Epithelial cell of prostate (primary cell): ENCODE data around the gene CLIC3.
A peak's percentile ranks its signal among the peaks of the same experiment; 100 is the strongest.
"Not testable (repeated sequence)": the region's sequence is repeated elsewhere in the genome, so short reads cannot be mapped to it uniquely, and the experiment has no call there.

Experiments used
- DNase-seq: peaks from one replicate; pipeline ENCODE4 v3.0.0-alpha.2; 2011; ENCODE audit warnings: low read depth, low spot score
- H3K27ac ChIP-seq: fragments of 450-650 bp; 2 replicates; pipeline ENCODE4 v1.5.1; 2017; ENCODE audit warnings: mild to moderate bottlenecking

CLIC3 gene

GRCh38 chr9:137006116-137007003, 10.0 kb upstream of the CLIC3 start:
- no peak for DNase-seq
- no peak overlapping the region for H3K27ac ChIP-seq

- not testable (repeated sequence) for DNase-seq, H3K27ac ChIP-seq
Measured at GRCh38 chr9:137004285-137004684, 7.9 kb upstream of the CLIC3 start.

GRCh38 chr9:137002646-137003041, 6.3 kb upstream of the CLIC3 start:
- DNase-seq, result no peak
- H3K27ac ChIP-seq, result no peak overlapping the region

- H3K27ac ChIP-seq, result no peak overlapping the region
- no peak for DNase-seq
Measured at GRCh38 chr9:137001857-137002645, 5.7 kb upstream of the CLIC3 start.

GRCh38 chr9:137000177-137000930, 4.0 kb upstream of the CLIC3 start:
- no peak for DNase-seq
- H3K27ac ChIP-seq, result no peak overlapping the region

- DNase-seq, result no peak
- no peak overlapping the region for H3K27ac ChIP-seq
Measured at GRCh38 chr9:136997830-136998234, 1.5 kb upstream of the CLIC3 start.

- DNase-seq, result no peak
- no peak overlapping the region for H3K27ac ChIP-seq
Measured at GRCh38 chr9:136997371-136997770, 1.0 kb upstream of the CLIC3 start.

GRCh38 chr9:136995772-136996311, 526 bp downstream of the CLIC3 start:
- peak overlapping the region; percentile 12 for H3K27ac ChIP-seq
- no peak for DNase-seq

- H3K27ac ChIP-seq, result no peak overlapping the region
- no peak for DNase-seq
Measured at GRCh38 chr9:136995362-136995761, 1.0 kb downstream of the CLIC3 start.

GRCh38 chr9:136994888-136995230, 1.5 kb downstream of the CLIC3 start:
- DNase-seq, result no peak
- no peak overlapping the region for H3K27ac ChIP-seq

- H3K27ac ChIP-seq, result no peak overlapping the region
- no peak for DNase-seq
Measured at GRCh38 chr9:136994180-136994887, 2.0 kb downstream of the CLIC3 start.

- DNase-seq, result no peak
- H3K27ac ChIP-seq, result peak overlapping the region; percentile 78
Measured at GRCh38 chr9:136992819-136993369, 3.5 kb downstream of the CLIC3 start.

GRCh38 chr9:136991993-136992818, 4.2 kb downstream of the CLIC3 start, which contains the start of gene PAXX:
Gene PAXX, plus strand, starts transcription at chr9:136992422. Its CDS starts 22 bp downstream, at chr9:136992444.
- peak within 1 kb of the TSS; percentile 78 for H3K27ac ChIP-seq
- peak; percentile 34 for DNase-seq

GRCh38 chr9:136990242-136990911, 6.0 kb downstream of the CLIC3 start:
- H3K27ac ChIP-seq, result no peak overlapping the region
- DNase-seq, result no peak

GRCh38 chr9:136988872-136989271, 7.5 kb downstream of the CLIC3 start:
- H3K27ac ChIP-seq, result no peak overlapping the region
- no peak for DNase-seq

GRCh38 chr9:136985853-136986252, 10.5 kb downstream of the CLIC3 start:
- DNase-seq, result no peak
- H3K27ac ChIP-seq, result no peak overlapping the region

- no peak overlapping the region for H3K27ac ChIP-seq
- DNase-seq, result no peak
Measured at GRCh38 chr9:136985027-136985602, 11.3 kb downstream of the CLIC3 start.
